Coronary artery (tissue), 2 donors: ENCODE measurements around the gene SLCO3A1.

Experiments
- DNase-seq: peaks from one replicate; pipeline ENCODE4 v3.0.0-alpha.2; 2017; ENCODE audit warnings: low spot score
- H3K27ac ChIP-seq, 2 donors: fragments of 200-600 bp; sonication (generic); one replicate each; pipeline ENCODE4 v1.5.1; 2016 to 2019
- H3K4me3 ChIP-seq: fragments of 200-600 bp; sonication (generic); 2 replicates; pipeline ENCODE4 v1.5.1; 2016; ENCODE audit warnings: mild to moderate bottlenecking, moderate library complexity
- TF ChIP-seq, protein P1 (sequence below): fragments of 200-600 bp; sonication (generic); IDR thresholded peaks from one replicate; pipeline ENCODE4 v1.5.1; 2019; ENCODE audit warnings: antibody characterized with exemption

The SLCO3A1 gene

DNA sequence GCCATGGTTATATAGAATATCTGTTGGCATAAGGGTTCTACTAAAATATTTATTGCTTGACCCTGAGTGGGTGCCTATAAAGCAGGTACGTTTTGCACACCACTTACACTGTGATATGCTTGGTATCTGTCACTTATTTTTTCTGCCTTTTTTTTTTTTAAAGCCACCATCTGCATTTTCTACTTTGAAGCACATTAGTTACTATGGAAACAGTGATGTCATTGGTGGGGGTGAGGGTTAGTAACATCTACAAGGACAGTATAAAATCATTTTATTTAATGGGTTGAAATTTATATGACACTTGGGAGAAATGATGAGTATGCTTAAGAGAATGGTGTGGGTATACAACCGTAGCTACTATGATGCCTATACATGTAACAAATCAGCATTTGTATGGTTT is 25.6 kb downstream of the SLCO3A1 start:
- Histone ChIP-seq H3K27ac (no peak overlapping the region), H3K4me3 (no peak overlapping the region)
- no peak for DNase-seq
- TF ChIP-seq, protein P1, sequence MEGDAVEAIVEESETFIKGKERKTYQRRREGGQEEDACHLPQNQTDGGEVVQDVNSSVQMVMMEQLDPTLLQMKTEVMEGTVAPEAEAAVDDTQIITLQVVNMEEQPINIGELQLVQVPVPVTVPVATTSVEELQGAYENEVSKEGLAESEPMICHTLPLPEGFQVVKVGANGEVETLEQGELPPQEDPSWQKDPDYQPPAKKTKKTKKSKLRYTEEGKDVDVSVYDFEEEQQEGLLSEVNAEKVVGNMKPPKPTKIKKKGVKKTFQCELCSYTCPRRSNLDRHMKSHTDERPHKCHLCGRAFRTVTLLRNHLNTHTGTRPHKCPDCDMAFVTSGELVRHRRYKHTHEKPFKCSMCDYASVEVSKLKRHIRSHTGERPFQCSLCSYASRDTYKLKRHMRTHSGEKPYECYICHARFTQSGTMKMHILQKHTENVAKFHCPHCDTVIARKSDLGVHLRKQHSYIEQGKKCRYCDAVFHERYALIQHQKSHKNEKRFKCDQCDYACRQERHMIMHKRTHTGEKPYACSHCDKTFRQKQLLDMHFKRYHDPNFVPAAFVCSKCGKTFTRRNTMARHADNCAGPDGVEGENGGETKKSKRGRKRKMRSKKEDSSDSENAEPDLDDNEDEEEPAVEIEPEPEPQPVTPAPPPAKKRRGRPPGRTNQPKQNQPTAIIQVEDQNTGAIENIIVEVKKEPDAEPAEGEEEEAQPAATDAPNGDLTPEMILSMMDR = no peak

DNA sequence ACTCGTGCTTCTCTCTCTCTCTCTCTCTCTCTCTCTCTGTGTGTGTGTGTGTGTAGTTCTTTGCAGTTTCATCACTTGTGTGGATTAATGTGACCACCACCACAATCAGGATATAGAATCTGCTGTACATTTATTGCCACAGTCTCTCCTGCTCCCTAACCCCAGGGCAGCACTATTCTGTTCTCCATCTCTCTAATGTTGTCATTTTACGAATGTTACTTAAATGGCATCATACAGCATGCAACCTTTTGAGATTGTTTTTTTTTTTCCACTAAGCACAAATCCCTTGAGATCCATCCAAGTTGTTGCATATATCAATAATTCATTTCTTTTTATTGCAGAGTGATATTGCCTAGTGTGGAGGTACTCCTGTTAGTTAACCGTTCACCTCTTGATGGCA is 26.9 kb downstream of the SLCO3A1 start:
- TF ChIP-seq, protein P1 = no peak
- DNase-seq = no peak

DNA sequence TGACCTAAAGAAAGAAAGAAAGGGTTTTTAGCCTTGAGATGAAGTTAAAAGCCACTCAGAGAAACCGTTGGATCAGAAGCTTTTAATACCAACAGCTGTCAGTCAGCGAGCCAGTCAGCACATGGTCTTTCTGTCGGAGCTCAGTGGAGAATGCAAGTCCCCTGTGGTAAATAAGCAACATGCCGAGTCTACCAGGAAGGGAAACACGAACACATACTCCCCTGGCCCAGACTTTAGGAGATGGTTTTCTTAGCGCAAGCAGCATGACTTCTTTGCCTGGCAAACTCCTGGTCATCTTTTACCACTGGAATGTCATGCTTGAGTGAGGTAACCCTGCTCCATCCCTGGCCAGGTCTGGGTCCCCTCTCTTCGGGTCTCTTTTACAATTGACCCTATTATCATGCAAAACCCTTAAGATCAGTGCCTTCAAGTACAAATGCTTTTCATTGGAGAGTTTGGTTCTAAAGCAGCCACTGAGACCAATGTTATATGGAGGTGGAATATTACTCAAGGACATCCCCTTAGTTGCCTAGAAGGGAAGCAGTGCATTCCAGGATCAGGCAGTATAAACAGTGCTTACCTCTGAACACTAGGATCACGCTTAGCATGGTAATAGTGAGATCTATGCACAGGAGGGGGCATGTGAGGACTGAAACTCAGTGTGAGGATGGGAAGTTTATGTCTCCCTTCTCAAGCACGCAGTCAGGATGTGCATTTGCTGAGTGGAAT is 28.2 kb downstream of the SLCO3A1 start:
- no peak for DNase-seq
- TF ChIP-seq, protein P1 = no peak
- Histone ChIP-seq H3K27ac (no peak overlapping the region), H3K4me3 (no peak overlapping the region)

More for the DNA sequence above, 26.9 kb downstream of the SLCO3A1 start:
- Histone ChIP-seq H3K4me3 (no peak overlapping the region), H3K27ac (no peak overlapping the region)

DNA sequence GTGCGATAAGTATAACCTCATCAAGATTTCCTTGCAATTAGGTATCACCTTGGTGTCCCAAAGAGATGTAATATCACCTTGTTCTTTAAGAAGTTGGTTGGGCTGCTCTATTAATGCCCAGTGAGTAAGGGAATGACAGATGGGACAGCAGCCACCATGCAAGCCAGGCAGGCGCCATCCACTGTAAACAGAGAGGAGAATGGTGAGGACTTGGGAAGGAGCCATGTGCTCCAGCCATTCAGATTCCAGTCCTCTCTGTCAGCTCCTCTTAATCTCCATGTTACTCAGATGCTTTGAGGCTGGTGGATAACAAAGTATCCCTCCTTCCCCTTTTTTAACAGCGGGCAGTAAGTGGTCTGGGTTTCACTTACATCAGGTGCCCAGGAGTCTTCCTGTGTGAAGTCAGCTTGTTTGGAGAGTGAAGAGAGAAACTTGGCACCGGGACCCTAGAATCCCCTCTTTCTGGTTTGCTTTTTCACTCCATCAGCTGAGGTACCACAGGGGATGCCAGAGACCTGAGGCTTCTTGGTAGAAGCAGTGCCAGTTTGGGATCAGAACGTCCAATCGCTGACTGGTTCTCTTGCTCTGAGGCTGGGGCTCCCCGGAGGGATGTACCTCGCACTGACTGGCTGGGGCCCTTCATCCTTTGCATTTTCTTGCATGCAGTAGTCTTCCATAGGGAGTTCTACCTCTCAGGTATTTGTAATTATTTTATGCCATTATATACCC is 29.5 kb downstream of the SLCO3A1 start:
- no peak overlapping the region for H3K27ac ChIP-seq
- TF ChIP-seq, protein P1 = no peak
- H3K4me3 ChIP-seq = no peak overlapping the region
- DNase-seq = no peak

DNA sequence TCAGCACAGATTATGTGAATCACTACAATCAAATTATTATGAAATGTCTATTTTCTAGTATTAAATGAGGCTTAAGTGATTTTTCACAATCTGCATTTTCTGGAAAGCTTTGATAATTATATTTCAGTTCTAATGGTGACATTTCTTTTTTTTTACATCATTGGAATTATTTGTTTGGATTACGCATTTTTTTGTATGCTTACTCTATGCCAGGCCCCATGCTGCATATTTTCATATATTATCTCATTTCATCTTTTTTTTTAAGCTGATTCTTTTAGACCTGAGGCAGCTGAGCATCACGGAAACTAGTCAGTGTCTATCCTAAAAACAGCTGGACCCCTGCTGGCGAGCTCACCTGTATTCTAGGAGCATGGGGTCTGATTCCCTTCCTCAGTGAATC is 31.1 kb downstream of the SLCO3A1 start:
- H3K4me3 ChIP-seq = no peak overlapping the region
- H3K27ac ChIP-seq = no peak overlapping the region
- no peak for DNase-seq
- TF ChIP-seq, protein P1 = no peak

DNA sequence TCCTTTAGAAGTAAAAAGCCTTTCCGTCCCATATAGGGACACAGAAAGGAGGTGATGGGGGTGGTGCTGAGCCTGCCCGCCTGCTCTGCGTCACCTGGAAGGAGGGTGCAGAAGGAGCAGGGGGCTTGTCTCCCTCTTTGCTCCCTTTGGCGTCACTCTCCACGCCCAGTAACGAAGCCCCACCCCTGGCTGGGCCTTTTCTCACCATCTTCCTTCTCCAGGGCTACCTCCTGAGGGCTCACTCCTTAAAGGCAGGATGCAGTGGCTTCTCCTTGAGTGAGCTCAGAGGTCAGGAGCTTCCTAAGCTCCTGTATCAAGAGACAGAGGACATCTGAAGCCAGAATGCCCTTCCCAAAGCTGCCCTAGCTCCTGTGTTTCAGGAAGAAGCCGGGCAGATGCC is 31.5 kb downstream of the SLCO3A1 start:
- Histone ChIP-seq H3K27ac (no peak overlapping the region), H3K4me3 (no peak overlapping the region)
- no peak for DNase-seq
- TF ChIP-seq, protein P1 = no peak
